ENCODE measurements around the gene C9.

Gene C9

DNA sequence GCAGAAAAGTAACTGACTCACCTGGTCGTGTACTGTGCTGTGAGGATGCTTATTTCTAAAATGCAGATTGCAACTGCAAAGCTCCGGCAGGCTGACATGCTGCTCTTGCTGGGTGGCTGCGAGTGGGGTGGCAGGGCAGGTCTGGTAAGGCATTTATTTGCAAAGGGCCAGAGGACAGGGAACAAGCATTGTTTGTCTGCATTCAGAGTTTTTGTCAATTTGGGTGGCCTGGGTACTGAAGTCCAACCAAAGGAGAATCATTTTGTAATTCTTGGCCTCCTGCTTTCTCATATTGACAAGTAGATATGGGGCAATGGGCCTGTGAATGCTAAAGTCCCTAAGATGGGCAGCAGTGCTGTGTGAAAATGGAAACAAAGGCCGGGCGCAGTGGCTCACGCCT lies at the start of gene C9:
C9 (minus strand) TSS at position 129 of the 400 bp plus-strand sequence; CDS start at position 98, 31 bp downstream.
- no peaks in the 10 kb centered on the region for H3K27me3 ChIP-seq (replicated peaks)
- H3K36me3 ChIP-seq (replicated peaks) = no peaks in the 10 kb centered on the region
- H3K27ac ChIP-seq = no peak within 1 kb of the TSS
- DNase-seq = no peak
- TF ChIP-seq, protein P1, sequence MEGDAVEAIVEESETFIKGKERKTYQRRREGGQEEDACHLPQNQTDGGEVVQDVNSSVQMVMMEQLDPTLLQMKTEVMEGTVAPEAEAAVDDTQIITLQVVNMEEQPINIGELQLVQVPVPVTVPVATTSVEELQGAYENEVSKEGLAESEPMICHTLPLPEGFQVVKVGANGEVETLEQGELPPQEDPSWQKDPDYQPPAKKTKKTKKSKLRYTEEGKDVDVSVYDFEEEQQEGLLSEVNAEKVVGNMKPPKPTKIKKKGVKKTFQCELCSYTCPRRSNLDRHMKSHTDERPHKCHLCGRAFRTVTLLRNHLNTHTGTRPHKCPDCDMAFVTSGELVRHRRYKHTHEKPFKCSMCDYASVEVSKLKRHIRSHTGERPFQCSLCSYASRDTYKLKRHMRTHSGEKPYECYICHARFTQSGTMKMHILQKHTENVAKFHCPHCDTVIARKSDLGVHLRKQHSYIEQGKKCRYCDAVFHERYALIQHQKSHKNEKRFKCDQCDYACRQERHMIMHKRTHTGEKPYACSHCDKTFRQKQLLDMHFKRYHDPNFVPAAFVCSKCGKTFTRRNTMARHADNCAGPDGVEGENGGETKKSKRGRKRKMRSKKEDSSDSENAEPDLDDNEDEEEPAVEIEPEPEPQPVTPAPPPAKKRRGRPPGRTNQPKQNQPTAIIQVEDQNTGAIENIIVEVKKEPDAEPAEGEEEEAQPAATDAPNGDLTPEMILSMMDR (IDR thresholded peaks at IDR 0.05; ENCODE audit: low read depth, low read length, missing control alignments) = no peak
- in situ Hi-C loops (cut with HindIII; ENCODE audit: low pct_ligation_motif_present, low sequenced_read_pairs) = no loop called here
- no peak within 1 kb of the TSS for H3K4me3 ChIP-seq (ENCODE audit: low read depth, low read length)

DNA sequence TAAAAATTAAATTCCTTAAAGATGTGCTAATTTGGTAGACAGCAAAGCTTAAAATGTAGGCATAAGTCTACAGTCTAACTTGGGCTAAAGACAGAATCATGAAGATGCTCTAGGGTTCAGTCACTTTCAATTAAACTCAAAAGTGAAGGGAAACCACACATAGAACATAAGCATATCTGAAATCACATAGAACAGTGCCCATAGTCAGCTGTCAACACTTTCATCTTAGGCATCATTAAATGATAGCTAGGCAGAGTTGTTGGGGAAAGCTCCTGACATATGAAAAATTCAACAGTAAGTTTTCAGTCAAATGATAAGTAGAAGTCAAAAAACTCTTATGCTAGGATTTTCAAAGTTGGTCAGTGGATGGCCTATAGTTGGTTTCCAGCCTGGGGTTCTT lies 49.5 kb upstream of the C9 start:
- TF ChIP-seq, protein P1 (IDR thresholded peaks at IDR 0.05; ENCODE audit: low read depth, low read length, missing control alignments) = no peak
- no peaks in the 10 kb centered on the region for H3K36me3 ChIP-seq (replicated peaks)
- no peak for DNase-seq
- no peak overlapping the region for H3K27ac ChIP-seq
- H3K27me3 ChIP-seq (replicated peaks) = no peaks in the 10 kb centered on the region
- H3K4me3 ChIP-seq (ENCODE audit: low read depth, low read length) = no peak overlapping the region
- in situ Hi-C loops (cut with HindIII; ENCODE audit: low pct_ligation_motif_present, low sequenced_read_pairs) = no loop called here

DNA sequence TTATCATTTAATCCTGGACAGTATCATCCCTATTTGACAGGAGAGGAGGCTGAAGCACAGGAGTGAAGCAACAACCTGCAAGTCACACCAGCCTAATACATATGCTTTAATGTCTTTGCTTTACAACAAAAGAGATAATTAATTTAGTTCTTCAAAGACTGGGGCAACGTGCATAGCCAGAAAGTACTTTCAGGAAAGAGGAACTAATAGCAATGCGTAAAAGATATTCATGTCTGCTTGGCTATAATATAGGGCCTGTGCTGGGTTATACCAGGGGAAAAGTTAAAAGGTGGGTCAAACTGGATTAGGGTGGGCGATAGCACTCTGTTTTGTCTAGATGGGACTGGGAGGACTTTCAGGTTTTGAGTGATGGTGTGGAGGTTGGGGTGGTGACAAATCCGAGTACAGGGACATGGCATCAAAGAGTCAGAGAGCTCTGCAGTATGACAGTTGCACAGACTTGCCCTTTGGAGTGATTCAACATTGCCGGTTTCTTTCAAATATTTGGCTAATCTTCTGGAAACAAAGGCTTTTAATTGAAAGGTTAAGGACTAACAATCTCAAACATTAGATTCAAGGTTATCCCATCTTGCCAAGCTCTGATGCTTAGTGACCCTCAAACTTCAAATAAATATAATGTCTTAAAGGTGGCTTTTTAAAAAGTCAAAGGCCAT lies 48.6 kb upstream of the C9 start:
- Histone ChIP-seq H3K27me3 (replicated peaks) (no peaks in the 10 kb centered on the region), H3K27ac (no peak overlapping the region), H3K4me3 (ENCODE audit: low read depth, low read length) (no peak overlapping the region), H3K36me3 (replicated peaks) (no peaks in the 10 kb centered on the region)
- TF ChIP-seq, protein P1 (IDR thresholded peaks at IDR 0.05; ENCODE audit: low read depth, low read length, missing control alignments) = no peak
- no peak for DNase-seq
- in situ Hi-C loops (cut with HindIII; ENCODE audit: low pct_ligation_motif_present, low sequenced_read_pairs) = no loop called here

DNA sequence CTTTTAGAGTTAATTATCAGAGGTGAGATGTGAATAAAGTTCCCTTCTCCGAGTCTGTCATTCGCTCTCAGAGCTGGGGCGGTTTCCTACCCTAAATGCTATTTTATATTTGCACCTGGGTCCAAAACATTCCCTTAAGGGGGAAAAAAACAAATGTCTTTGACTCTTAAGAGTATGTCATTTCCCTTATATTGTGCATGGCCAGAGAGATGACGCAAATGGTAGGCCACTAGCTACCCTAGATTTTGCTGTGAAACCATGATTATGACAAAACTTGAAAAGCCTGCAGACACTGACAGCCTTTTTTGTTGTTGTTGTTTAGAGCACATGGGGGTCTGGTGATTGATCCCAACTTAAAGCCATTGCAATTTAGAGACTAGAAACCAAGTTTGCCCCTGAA lies 47.7 kb upstream of the C9 start:
- Histone ChIP-seq H3K27me3 (replicated peaks) (no peaks in the 10 kb centered on the region), H3K4me3 (ENCODE audit: low read depth, low read length) (no peak overlapping the region), H3K27ac (no peak overlapping the region), H3K36me3 (replicated peaks) (no peaks in the 10 kb centered on the region)
- in situ Hi-C loops (cut with HindIII; ENCODE audit: low pct_ligation_motif_present, low sequenced_read_pairs) = no loop called here
- no peak for DNase-seq
- TF ChIP-seq, protein P1 (IDR thresholded peaks at IDR 0.05; ENCODE audit: low read depth, low read length, missing control alignments) = no peak

DNA sequence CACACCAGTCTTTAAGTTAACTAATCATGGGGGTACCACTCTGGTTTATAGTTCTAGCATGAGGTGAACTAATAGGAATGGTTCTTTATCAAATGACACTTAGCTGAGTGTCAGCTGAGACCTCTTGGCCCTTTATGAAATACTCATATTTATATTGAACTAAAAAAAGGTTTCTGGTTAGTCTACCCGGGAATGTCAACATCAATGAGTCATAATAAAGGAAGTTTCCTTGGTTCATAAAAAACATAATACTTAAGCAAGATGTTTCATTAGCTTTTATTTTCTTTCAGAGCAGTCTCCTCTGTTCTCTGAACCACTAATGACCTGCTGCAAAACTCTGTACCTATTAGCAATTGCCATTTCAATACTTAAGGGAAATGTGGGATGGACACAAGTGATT lies 46.8 kb upstream of the C9 start:
- no peak overlapping the region for H3K4me3 ChIP-seq (ENCODE audit: low read depth, low read length)
- H3K27me3 ChIP-seq (replicated peaks) = no peaks in the 10 kb centered on the region
- H3K36me3 ChIP-seq (replicated peaks) = no peaks in the 10 kb centered on the region
- in situ Hi-C loops (cut with HindIII; ENCODE audit: low pct_ligation_motif_present, low sequenced_read_pairs) = no loop called here
- TF ChIP-seq, protein P1 (IDR thresholded peaks at IDR 0.05; ENCODE audit: low read depth, low read length, missing control alignments) = no peak
- H3K27ac ChIP-seq = peak overlapping the region; percentile 35
- DNase-seq = no peak

DNA sequence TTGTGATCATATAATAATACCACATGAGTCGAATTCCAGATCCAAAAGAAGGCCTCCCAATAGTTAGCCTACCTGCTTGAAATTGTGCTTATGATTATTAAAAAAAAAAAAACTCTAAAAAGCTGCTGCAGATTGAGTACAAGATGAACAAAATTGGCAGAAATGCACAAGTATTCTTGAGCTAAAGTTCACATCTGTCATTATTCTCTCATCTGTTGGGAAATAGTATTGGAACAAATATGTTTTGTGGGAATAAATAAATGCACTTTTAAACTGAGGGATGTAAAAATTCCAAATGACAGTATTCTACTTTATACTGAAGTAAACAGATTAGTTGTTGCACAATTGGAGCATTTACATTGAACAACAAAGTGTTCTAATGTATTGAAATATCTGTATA lies 44.7 kb upstream of the C9 start:
- DNase-seq = no peak
- no peaks in the 10 kb centered on the region for H3K36me3 ChIP-seq (replicated peaks)
- H3K27ac ChIP-seq = no peak overlapping the region
- H3K4me3 ChIP-seq (ENCODE audit: low read depth, low read length) = no peak overlapping the region
- no peaks in the 10 kb centered on the region for H3K27me3 ChIP-seq (replicated peaks)
- TF ChIP-seq, protein P1 (IDR thresholded peaks at IDR 0.05; ENCODE audit: low read depth, low read length, missing control alignments) = no peak
- in situ Hi-C loops (cut with HindIII; ENCODE audit: low pct_ligation_motif_present, low sequenced_read_pairs) = no loop called here
